Activated CD8-positive, alpha-beta T cell treated with anti-CD3 and anti-CD28 coated beads, Interleukin-2, amount 10 ng/mL, durations not matched to agents 7 days and 5 days (primary cell): ENCODE data around the gene DNASE1L2. TPM values are rescaled to one million over a fixed set of nuclear protein-coding genes. Genes with fewer than 3 reads are reported as not detected.
"Not testable (repeated sequence)": the region's sequence is repeated elsewhere in the genome, so short reads cannot be mapped to it uniquely, and the experiment has no call there.

Experiments
- ATAC-seq: fragments of 150-1000 bp; cut with Tn5 transposase; one replicate; pipeline ENCODE4 v1.10.0; 2021; ENCODE audit warnings: moderate library complexity
- CTCF ChIA-PET: fragments of 350-600 bp; sonication (Branson Sonifier 250); formaldehyde crosslinking; loops from one replicate; lab custom pipeline; 2021; ENCODE audit warnings: antibody characterized with exemption; lab: Charles Lee
- POLR2A ChIA-PET: fragments of 350-600 bp; sonication (Branson Sonifier 250); formaldehyde crosslinking; loops from one replicate; lab custom pipeline; 2021; ENCODE audit warnings: antibody characterized with exemption; lab: Charles Lee
- DNase-seq: peaks from one replicate; pipeline ENCODE4 v3.0.0-alpha.2; 2020
- H3K27ac Mint-ChIP-seq: one replicate; pipeline ENCODE4 v1.8.0; 2021; ENCODE audit warnings: mild to moderate bottlenecking, mixed read lengths
- H3K27me3 Mint-ChIP-seq: one replicate; pipeline ENCODE4 v1.8.0; 2021; ENCODE audit warnings: low read depth, mixed read lengths
- H3K36me3 Mint-ChIP-seq: one replicate; pipeline ENCODE4 v1.8.0; 2021; ENCODE audit warnings: low read depth, mixed read lengths
- H3K4me1 Mint-ChIP-seq: one replicate; pipeline ENCODE4 v1.8.0; 2021; ENCODE audit warnings: low read depth, mixed read lengths
- H3K4me3 Mint-ChIP-seq: one replicate; pipeline ENCODE4 v1.8.0; 2021; ENCODE audit warnings: mild to moderate bottlenecking, mixed read lengths
- H3K9me3 Mint-ChIP-seq: one replicate; pipeline ENCODE4 v1.8.0; 2022; ENCODE audit warnings: mixed read lengths; ENCODE audit not compliant: insufficient read depth
- total RNA-seq, 2 experiments: library from RNA; stranded (reverse); gene quantifications; one replicate each; pipeline ENCODE4 v1.2.3, GENCODE V29; 2021

The DNASE1L2 gene
- total RNA-seq, 2 experiments from 2014 or later: 3.3 to 4.1 TPM

- peaks cover 3% of the 10 kb centered on the region for H3K4me1 Mint-ChIP-seq
- DNase-seq (no peak), ATAC-seq (peak; percentile 4)
- no peak overlapping the region for H3K27ac Mint-ChIP-seq
- POLR2A ChIA-PET: interaction anchor here (0.6 to 1.0 kb wide), 4 partner anchors 56 to 511 kb away, joined by 3 to 5 read pairs (median 3); partner anchors contain the start of gene ECI1
- CTCF ChIA-PET: interaction anchor here (0.7 to 2.7 kb wide), 11 partner anchors 8 to 305 kb away, joined by 3 to 20 read pairs (median 4); partner anchors contain the start of genes CCNF, ECI1, PGP and TRAF7
- no peaks in the 10 kb centered on the region for H3K36me3 Mint-ChIP-seq
- H3K4me3 Mint-ChIP-seq: no peak overlapping the region
- H3K27me3 Mint-ChIP-seq: peaks cover 43% of the 10 kb centered on the region
- no peaks in the 10 kb centered on the region for H3K9me3 Mint-ChIP-seq
Observed at GRCh38 chr16:2195322-2196161, 40.7 kb upstream of the DNASE1L2 start.

- Mint-ChIP-seq H3K9me3 (no peaks in the 10 kb centered on the region), H3K4me3 (peak within 1 kb of the TSS; percentile 25), H3K27ac (no peak within 1 kb of the TSS), H3K36me3 (no peaks in the 10 kb centered on the region), H3K4me1 (peaks cover 3% of the 10 kb centered on the region), H3K27me3 (peaks cover 44% of the 10 kb centered on the region)
- POLR2A ChIA-PET: interaction anchor here (0.8 kb wide), 1 partner anchor 42 kb away, joined by 4 read pairs; no protein-coding TSS in a partner anchor
- peak; percentile 58 for ATAC-seq
- CTCF ChIA-PET: interaction anchor here (2.7 kb wide), 1 partner anchor 304 kb away, joined by 20 read pairs; no protein-coding TSS in a partner anchor
- no peak for DNase-seq
Observed at GRCh38 chr16:2196162-2196980, 39.9 kb upstream of the DNASE1L2 start, which contains the start of gene CASKIN1. CASKIN1 (minus strand) TSS chr16:2196605; CDS start chr16:2196432, 173 bp downstream.

- H3K27me3 Mint-ChIP-seq: peaks cover 45% of the 10 kb centered on the region
- peak overlapping the region; percentile 25 for H3K4me3 Mint-ChIP-seq
- no peaks in the 10 kb centered on the region for H3K36me3 Mint-ChIP-seq
- H3K27ac Mint-ChIP-seq: no peak overlapping the region
- DNase-seq (no peak), ATAC-seq (no peak)
- H3K4me1 Mint-ChIP-seq: peaks cover 3% of the 10 kb centered on the region
- ChIA-PET CTCF (no interaction called here), POLR2A (interaction anchor here (0.8 kb wide), 1 partner anchor 43 kb away, joined by 4 read pairs; no protein-coding TSS in a partner anchor)
- H3K9me3 Mint-ChIP-seq: no peaks in the 10 kb centered on the region
Observed at GRCh38 chr16:2196981-2197511, 39.2 kb upstream of the DNASE1L2 start.

GRCh38 chr16:2197765-2198164 is 38.5 kb upstream of the DNASE1L2 start:
- Mint-ChIP-seq H3K36me3 (no peaks in the 10 kb centered on the region), H3K27ac (no peak overlapping the region), H3K4me3 (no peak overlapping the region), H3K9me3 (no peaks in the 10 kb centered on the region), H3K27me3 (peaks cover 49% of the 10 kb centered on the region), H3K4me1 (peaks cover 3% of the 10 kb centered on the region)
- DNase-seq: no peak
- CTCF ChIA-PET: no interaction called here
- no peak for ATAC-seq
- POLR2A ChIA-PET: no interaction called here

GRCh38 chr16:2198283-2198682 is 38.0 kb upstream of the DNASE1L2 start:
- peaks cover 49% of the 10 kb centered on the region for H3K27me3 Mint-ChIP-seq
- no peak overlapping the region for H3K27ac Mint-ChIP-seq
- ATAC-seq (no peak), DNase-seq (no peak)
- H3K9me3 Mint-ChIP-seq: no peaks in the 10 kb centered on the region
- CTCF ChIA-PET: no interaction called here
- H3K4me1 Mint-ChIP-seq: peaks cover 3% of the 10 kb centered on the region
- no peak overlapping the region for H3K4me3 Mint-ChIP-seq
- no peaks in the 10 kb centered on the region for H3K36me3 Mint-ChIP-seq
- POLR2A ChIA-PET: no interaction called here

GRCh38 chr16:2199095-2199494 is 37.1 kb upstream of the DNASE1L2 start:
- CTCF ChIA-PET: no interaction called here
- peaks cover 3% of the 10 kb centered on the region for H3K4me1 Mint-ChIP-seq
- POLR2A ChIA-PET: interaction anchor here (1.2 kb wide), 1 partner anchor 16 kb away, joined by 3 read pairs; the partner anchor contains the start of gene PGP
- H3K36me3 Mint-ChIP-seq: no peaks in the 10 kb centered on the region
- H3K4me3 Mint-ChIP-seq: no peak overlapping the region
- H3K27me3 Mint-ChIP-seq: peaks cover 48% of the 10 kb centered on the region
- H3K9me3 Mint-ChIP-seq: no peaks in the 10 kb centered on the region
- DNase-seq (no peak), ATAC-seq (no peak)
- no peak overlapping the region for H3K27ac Mint-ChIP-seq

- Mint-ChIP-seq H3K27me3 (peaks cover 42% of the 10 kb centered on the region), H3K27ac (no peak overlapping the region), H3K4me3 (no peak overlapping the region), H3K4me1 (peaks cover 7% of the 10 kb centered on the region), H3K9me3 (no peaks in the 10 kb centered on the region), H3K36me3 (no peaks in the 10 kb centered on the region)
- CTCF ChIA-PET: no interaction called here
- ATAC-seq: no peak
- POLR2A ChIA-PET: interaction anchor here (1.2 kb wide), 1 partner anchor 15 kb away, joined by 3 read pairs; the partner anchor contains the start of gene PGP
- DNase-seq: no peak
Observed at GRCh38 chr16:2199621-2200139, 36.6 kb upstream of the DNASE1L2 start.

GRCh38 chr16:2200313-2200712 is 35.9 kb upstream of the DNASE1L2 start:
- ChIA-PET POLR2A (interaction anchor here (1.2 kb wide), 1 partner anchor 14 kb away, joined by 3 read pairs; the partner anchor contains the start of gene PGP), CTCF (no interaction called here)
- Mint-ChIP-seq H3K4me1 (peaks cover 7% of the 10 kb centered on the region), H3K4me3 (no peak overlapping the region), H3K9me3 (no peaks in the 10 kb centered on the region), H3K36me3 (no peaks in the 10 kb centered on the region), H3K27ac (no peak overlapping the region), H3K27me3 (peaks cover 37% of the 10 kb centered on the region)
- ATAC-seq (no peak), DNase-seq (no peak)

GRCh38 chr16:2203119-2203688 is 33.0 kb upstream of the DNASE1L2 start:
- H3K27ac Mint-ChIP-seq, ATAC-seq: not testable (repeated sequence)
- POLR2A ChIA-PET: interaction anchor here (1.0 kb wide), 1 partner anchor 48 kb away, joined by 3 read pairs; the partner anchor contains the start of gene TRAF7

GRCh38 chr16:2204416-2205103 is 31.7 kb upstream of the DNASE1L2 start:
- Mint-ChIP-seq H3K4me1 (peaks cover 24% of the 10 kb centered on the region), H3K36me3 (peaks cover 16% of the 10 kb centered on the region), H3K27me3 (peaks cover 10% of the 10 kb centered on the region), H3K27ac (peak overlapping the region; percentile 81), H3K9me3 (no peaks in the 10 kb centered on the region), H3K4me3 (peak overlapping the region; percentile 78)
- POLR2A ChIA-PET: interaction anchor here (0.7 to 1.6 kb wide), 4 partner anchors 10 to 240 kb away, joined by 3 to 4 read pairs (median 3); partner anchors contain the start of genes ECI1, PGP and RPS2
- CTCF ChIA-PET: interaction anchor here (2.1 kb wide), 1 partner anchor 10 kb away, joined by 6 read pairs; the partner anchor contains the start of gene PGP
- ATAC-seq: no peak
- DNase-seq: no peak

More at GRCh38 chr16:2203119-2203688, 33.0 kb upstream of the DNASE1L2 start:
- DNase-seq, H3K9me3 Mint-ChIP-seq: not testable (repeated sequence)
- H3K4me1 Mint-ChIP-seq: peaks cover 24% of the 10 kb centered on the region
- H3K36me3 Mint-ChIP-seq: peaks cover 15% of the 10 kb centered on the region
- CTCF ChIA-PET: interaction anchor here (1.0 kb wide), 1 partner anchor 8 kb away, joined by 3 read pairs; no protein-coding TSS in a partner anchor
- H3K27me3 Mint-ChIP-seq: peaks cover 20% of the 10 kb centered on the region
- H3K4me3 Mint-ChIP-seq: peak overlapping the region; percentile 2
